HepG2 (cell line): Measurements from ENCODE around the gene CNTROB.

Experiments used
- BHLHE40 ChIP-seq: IDR thresholded peaks from 2 replicates; pipeline ENCODE4 v1.6.1; 2011; ENCODE audit warnings: low read length, improper control_type of control experiment
- CREB1 ChIP-seq, 2 experiments: fragments of 450-650 bp in 1 of 2; IDR thresholded peaks; 2 replicates each; pipeline ENCODE4 v1.6.1; 2016 to 2017; ENCODE audit warnings: control low read depth in 1 of 2, mild to moderate bottlenecking in 1 of 2, missing compliant biosample characterization in 1 of 2, missing genetic modification characterization in 1 of 2
- CTCF ChIP-seq: sonication (generic); formaldehyde crosslinking; IDR thresholded peaks from 2 replicates; pipeline ENCODE4 v1.5.0; 2020; ENCODE audit warnings: mild to moderate bottlenecking, missing genetic modification reagents, moderate library complexity
- GTF2F1 ChIP-seq: fragments of 150-350 bp; IDR thresholded peaks from 2 replicates; pipeline ENCODE4 v1.6.1; 2014; ENCODE audit warnings: low read length
- POLR2A ChIP-seq, 2 experiments: IDR thresholded peaks; 2 replicates each; pipeline ENCODE4 v1.6.1; 2011; ENCODE audit warnings: low read depth in 2 of 2, low read length in 2 of 2, mild to moderate bottlenecking in 1 of 2, moderate library complexity in 1 of 2; ENCODE audit not compliant: insufficient read depth in 1 of 2
- POLR2AphosphoS5 ChIP-seq: IDR thresholded peaks from 2 replicates; pipeline ENCODE4 v1.6.1; 2012; ENCODE audit warnings: low read depth, low read length
- ZFP36 ChIP-seq: fragments of 150-350 bp; IDR thresholded peaks from 2 replicates; pipeline ENCODE4 v1.6.1; 2018; ENCODE audit warnings: borderline replicate concordance, low read length, low read depth; ENCODE audit not compliant: partially characterized antibody
- ZNF710 ChIP-seq: sonication (generic); formaldehyde crosslinking; IDR thresholded peaks from 2 replicates; pipeline ENCODE4 v1.5.0; 2020; ENCODE audit warnings: mild to moderate bottlenecking, missing genetic modification reagents, borderline replicate concordance

- no peak for TF ChIP-seq CTCF (CRISPR knock-in tag)
- no peak for TF ChIP-seq ZNF710
- TF ChIP-seq CREB1 (IDR thresholded peaks at IDR 0.05): no peak
- TF ChIP-seq CREB1 (CRISPR knock-in tag; IDR thresholded peaks at IDR 0.05): no peak
- TF ChIP-seq POLR2AphosphoS5: no peak
- no peak for TF ChIP-seq GTF2F1
- TF ChIP-seq ZFP36: no peak
- TF ChIP-seq POLR2A (IDR thresholded peaks at IDR 0.05; ENCODE audit: insufficient read depth in 1 of 2, low read depth in 2 of 2, low read length in 2 of 2): no peak
- TF ChIP-seq BHLHE40: no peak
Measured at GRCh38 chr17:7894866-7895265, 37.1 kb upstream of the CNTROB start.
